Measurements from ENCODE around the gene EFNA5.
A peak's percentile ranks its signal among the peaks of the same experiment; 100 is the strongest.

The EFNA5 gene

GRCh38 chr5:107670932-107671741 lies at the start of gene EFNA5:
Gene EFNA5 (minus strand): TSS chr5:107670937.
- DNase-seq, result peak; percentile 53

GRCh38 chr5:107719034-107719606 lies 48.4 kb upstream of the EFNA5 start:
- DNase-seq, result no peak

GRCh38 chr5:107717816-107718215 lies 47.1 kb upstream of the EFNA5 start:
- DNase-seq, result no peak

GRCh38 chr5:107713228-107713627 lies 42.5 kb upstream of the EFNA5 start:
- DNase-seq, result no peak

GRCh38 chr5:107712359-107712870 lies 41.7 kb upstream of the EFNA5 start:
- no peak for DNase-seq

- no peak for DNase-seq
Observed at GRCh38 chr5:107705402-107706014, 34.8 kb upstream of the EFNA5 start.

- no peak for DNase-seq
Observed at GRCh38 chr5:107704681-107705401, 34.1 kb upstream of the EFNA5 start.

GRCh38 chr5:107700481-107700880 lies 29.7 kb upstream of the EFNA5 start:
- DNase-seq, result no peak

GRCh38 chr5:107699425-107699824 lies 28.7 kb upstream of the EFNA5 start:
- DNase-seq, result no peak

- no peak for DNase-seq
Observed at GRCh38 chr5:107698286-107698685, 27.5 kb upstream of the EFNA5 start.

GRCh38 chr5:107696498-107696897 lies 25.8 kb upstream of the EFNA5 start:
- DNase-seq, result no peak

GRCh38 chr5:107696080-107696479 lies 25.3 kb upstream of the EFNA5 start:
- no peak for DNase-seq

GRCh38 chr5:107687937-107688336 lies 17.2 kb upstream of the EFNA5 start:
- no peak for DNase-seq

- DNase-seq, result no peak
Observed at GRCh38 chr5:107687404-107687803, 16.7 kb upstream of the EFNA5 start.

- no peak for DNase-seq
Observed at GRCh38 chr5:107682533-107682932, 11.8 kb upstream of the EFNA5 start.

- no peak for DNase-seq
Observed at GRCh38 chr5:107680799-107681198, 10.1 kb upstream of the EFNA5 start.

- DNase-seq, result no peak
Observed at GRCh38 chr5:107680099-107680498, 9.4 kb upstream of the EFNA5 start.

- DNase-seq, result no peak
Observed at GRCh38 chr5:107676702-107677101, 6.0 kb upstream of the EFNA5 start.

- no peak for DNase-seq
Observed at GRCh38 chr5:107675201-107675600, 4.5 kb upstream of the EFNA5 start.

- no peak for DNase-seq
Observed at GRCh38 chr5:107674655-107675054, 3.9 kb upstream of the EFNA5 start.

GRCh38 chr5:107673368-107674136 lies 2.8 kb upstream of the EFNA5 start:
- DNase-seq, result peak; percentile 83

GRCh38 chr5:107673039-107673367 lies 2.3 kb upstream of the EFNA5 start:
- DNase-seq, result no peak

All from NCI-H1105 treated with DMSO at 0.1 percent for 48 hours (cell line).